Stimulated activated CD4-positive, alpha-beta T cell treated with anti-CD3 and anti-CD28 coated beads, Interleukin-1b, Interleukin-23, amount 100 ng/mL, for 48 hours (primary cell): ENCODE data around the gene SORCS2.

Experiments
- DNase-seq: peaks from one replicate; pipeline ENCODE4 v3.0.0-alpha.2; 2020

SORCS2 gene

GRCh38 chr4:7519638-7520376 lies 327.5 kb downstream of the SORCS2 start:
- DNase-seq, result no peak

GRCh38 chr4:7521666-7522065 lies 329.3 kb downstream of the SORCS2 start:
- no peak for DNase-seq

DNA sequence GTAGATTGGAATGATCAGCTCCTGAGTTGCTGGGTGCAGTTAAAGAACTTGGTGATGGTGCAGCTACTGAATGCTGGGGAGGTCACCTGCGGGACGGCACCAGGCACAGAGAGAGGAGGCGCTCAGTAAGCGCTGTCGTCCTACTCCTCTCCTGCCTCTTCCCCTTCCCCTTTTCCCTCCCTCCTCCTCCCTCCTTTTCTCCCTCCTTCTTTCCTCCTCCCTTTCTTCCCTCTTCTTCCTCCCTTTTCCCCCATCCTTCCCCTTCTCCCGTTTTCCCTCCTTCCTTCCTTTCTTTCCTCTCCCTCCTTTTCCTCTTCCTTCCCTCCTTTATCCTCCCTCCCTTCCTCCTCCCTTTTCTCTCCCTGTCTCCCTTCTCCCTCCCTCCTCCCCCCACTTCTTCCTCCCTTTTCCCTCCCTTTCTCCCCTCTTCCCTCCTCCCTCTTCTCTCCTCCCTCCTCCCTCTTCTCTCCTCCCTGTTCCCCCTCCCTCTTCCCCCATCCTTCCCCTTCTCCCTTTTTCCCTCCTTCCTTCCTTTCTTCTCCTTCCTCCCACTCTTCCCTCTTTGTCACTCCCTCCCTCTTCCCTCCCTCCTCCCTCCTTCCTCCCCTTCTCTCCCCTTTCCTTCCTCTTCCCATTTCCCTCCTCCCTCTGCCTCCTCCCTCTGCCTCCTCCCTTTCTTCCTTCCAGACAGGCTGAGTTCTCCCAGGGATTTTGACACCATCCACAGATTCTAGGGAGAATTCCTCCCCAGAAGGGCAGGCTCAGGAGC lies 330.3 kb downstream of the SORCS2 start:
- no peak for DNase-seq

DNA sequence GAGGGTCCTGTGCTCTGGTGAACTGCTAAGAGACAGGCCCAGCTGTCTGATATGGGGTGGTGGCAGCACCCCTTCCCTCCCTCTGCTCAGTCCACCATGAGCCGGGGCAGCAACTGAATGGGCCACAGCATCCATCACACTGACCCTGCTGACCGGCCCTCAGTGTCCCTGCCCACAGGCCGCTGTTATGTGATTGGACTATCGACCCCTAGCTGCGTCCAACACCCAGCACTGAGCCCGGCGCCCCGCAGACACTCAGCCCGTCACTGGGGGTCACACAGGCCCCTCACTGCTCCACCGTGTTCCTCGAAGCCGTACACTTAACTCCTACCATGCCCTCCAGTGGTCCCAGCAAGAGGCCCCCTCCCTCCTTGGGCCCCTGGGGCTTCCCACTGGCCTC lies 331.2 kb downstream of the SORCS2 start:
- DNase-seq, result no peak

- DNase-seq, result no peak
Measured at GRCh38 chr4:7524064-7524682, 331.8 kb downstream of the SORCS2 start.

- no peak for DNase-seq
Measured at GRCh38 chr4:7524843-7525242, 332.5 kb downstream of the SORCS2 start.

DNA sequence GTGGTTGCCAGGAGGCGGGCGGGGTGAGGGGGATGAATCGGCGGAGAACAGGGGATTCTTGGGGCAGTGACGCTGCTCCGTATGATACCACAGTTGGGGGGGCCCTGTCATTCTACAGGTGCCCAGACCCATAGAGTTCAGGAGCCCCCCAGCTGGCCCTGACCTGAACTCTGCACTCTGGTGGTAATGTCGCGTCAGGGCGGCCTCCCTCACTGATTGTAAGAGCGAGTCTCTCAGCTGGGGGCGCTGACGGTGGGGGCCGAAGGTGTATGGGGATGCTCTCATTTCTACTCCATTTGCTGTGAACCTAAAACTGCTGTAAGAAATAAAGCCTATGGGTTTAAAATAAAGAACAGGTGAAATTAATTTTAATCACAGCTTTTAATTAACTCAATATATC lies 334.2 kb downstream of the SORCS2 start:
- no peak for DNase-seq

- DNase-seq, result no peak
Measured at GRCh38 chr4:7526929-7527535, 334.7 kb downstream of the SORCS2 start.

- DNase-seq, result no peak
Measured at GRCh38 chr4:7529368-7530080, 337.2 kb downstream of the SORCS2 start.

DNA sequence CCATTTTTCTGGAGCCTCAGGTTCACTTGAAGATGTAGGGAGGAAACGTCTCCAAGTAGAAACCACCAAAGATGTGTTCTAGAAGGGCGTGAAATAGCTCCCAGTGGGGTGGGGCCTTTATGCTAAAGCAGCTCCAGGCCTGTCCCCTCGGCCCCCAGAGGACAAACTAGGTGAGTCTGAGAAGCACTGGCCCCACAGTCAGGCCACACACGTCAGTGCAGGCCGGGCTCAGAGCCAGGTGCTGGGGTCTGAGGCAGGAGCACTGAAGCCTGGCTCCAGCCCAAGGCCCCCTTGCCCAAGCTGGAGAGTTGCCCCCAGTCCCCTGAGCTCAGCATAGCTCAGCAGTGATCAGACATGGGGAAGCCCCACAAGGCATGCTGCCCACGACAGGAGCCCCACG lies 337.7 kb downstream of the SORCS2 start:
- DNase-seq, result no peak

DNA sequence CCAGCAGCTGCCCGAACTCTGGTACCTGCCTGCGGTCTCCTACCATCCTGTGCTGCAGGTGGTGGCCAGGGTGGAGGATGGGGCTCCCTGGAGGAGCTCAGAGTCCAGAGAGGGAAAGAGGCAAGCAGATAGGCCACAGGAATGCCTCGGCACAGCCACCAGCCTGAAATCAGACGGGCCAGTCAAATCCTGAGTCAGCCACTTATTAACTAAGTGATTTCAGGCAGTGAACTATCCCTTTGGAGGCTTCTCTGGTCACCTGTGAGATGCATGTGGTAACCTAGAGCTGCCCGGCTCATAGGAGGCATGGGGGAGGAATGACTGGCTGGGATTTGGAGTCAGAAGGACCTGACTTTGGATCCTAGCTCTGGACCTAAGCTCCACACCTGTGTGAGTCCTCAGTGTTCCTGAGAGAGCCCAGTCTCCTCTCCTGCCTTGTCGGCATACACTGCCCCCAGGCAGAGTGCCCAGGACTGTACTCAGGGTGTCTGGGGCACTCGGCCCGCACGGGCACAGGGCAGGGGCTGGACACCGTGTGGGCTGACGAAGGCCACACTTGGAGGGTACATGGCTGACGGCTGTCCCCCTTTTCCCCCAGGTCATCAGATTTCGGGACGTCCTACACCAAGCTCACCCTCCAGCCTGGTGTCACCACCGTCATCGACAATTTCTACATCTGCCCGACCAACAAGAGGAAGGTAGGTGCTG lies 338.7 kb downstream of the SORCS2 start:
- no peak for DNase-seq

DNA sequence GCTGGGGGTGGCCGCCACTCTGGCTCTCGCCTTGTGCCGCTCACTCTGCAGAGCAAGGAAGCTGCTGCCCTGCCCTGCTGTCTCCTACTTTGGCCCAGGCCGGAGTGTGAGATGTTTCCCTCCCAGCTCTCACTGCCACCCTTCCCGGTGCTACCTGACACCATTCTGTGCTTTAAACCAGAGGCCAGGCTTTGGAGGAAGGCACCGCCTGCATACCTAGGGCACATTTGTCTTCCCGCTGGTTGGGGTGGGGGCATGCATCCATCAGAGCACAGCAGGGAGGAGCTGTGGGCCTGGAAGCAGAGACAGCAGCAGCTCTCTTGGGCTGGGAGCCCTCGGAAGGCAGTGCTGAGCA lies 339.3 kb downstream of the SORCS2 start:
- DNase-seq, result no peak

DNA sequence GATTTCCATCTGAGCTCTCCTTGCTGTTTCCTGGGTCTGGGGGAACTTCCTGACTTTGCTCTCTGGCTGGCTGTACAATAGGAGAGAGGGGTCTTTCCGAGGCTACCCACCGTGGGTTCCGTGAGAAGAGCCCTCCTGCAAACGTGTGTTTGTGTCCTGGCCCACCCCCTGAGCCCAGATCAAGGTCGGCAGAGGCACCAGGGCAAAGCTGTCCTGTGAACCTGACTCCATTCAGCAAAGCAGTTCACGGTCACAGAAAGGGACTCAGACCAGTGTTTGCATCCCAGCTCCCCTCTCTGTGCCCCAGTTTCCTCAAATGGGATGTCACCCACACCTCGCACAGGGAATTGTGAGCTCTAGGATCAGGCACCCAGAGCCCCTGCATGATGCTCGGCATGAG lies 339.7 kb downstream of the SORCS2 start:
- DNase-seq, result no peak

DNA sequence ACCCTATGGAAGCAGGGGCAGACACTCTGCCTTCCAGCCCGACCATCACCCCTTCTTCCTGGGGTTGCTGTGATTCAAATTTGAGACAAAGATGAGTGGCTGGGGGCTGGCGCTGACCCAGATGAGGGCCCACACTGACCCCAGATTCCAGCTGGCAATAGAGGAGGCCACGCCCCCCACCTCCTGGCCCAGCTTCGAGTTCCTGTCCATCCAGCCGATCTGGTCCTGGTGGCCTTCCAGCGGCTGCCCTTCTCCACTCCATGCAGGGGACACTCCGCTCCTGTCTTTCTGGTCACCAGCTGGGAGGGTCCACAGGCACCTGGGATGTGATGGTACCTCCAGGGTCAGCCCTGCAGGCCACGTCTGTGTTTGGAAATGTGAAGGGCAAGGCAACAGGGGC lies 340.9 kb downstream of the SORCS2 start:
- DNase-seq, result no peak

DNA sequence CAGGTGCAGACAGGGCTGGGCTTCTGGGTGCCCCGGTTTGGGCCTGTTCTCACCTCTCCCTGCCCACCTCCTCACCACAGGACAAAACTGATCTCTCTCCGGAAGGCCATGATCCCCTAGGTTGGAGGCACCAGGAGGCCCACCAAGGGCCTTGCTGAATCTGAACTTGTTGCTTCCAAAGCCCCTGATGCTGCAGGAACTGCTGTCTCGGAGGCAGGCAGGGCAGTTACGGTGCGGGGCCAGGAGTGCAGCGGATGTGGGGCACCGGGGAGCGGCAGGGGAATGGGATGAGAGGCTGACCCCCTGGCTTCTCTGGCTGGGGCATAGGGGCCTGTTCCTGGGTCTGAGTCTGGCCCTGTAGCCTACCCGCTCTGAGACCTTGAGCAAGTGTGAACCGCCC lies 342.8 kb downstream of the SORCS2 start:
- no peak for DNase-seq

GRCh38 chr4:7535619-7536018 lies 343.3 kb downstream of the SORCS2 start:
- DNase-seq, result no peak

GRCh38 chr4:7536876-7537275 lies 344.5 kb downstream of the SORCS2 start:
- no peak for DNase-seq

GRCh38 chr4:7537853-7538400 lies 345.6 kb downstream of the SORCS2 start:
- no peak for DNase-seq

DNA sequence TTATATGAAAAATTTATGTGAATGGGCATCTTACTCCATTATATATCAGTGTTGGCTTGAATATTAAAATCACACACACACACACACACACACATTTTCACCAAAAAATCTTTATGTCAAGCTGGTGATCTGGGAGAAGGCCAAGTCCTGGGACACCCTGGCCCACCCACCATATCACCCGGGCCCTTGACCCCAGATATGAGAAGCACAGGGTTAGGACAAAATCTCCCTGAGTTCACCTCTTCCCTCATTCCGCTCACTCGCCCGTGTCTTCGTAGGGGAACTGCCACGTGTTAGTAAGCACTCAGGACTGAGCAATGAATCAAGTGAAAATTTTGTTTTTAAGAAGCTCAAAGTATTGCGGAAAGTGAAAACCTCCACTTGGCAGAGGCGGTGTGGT lies 346.2 kb downstream of the SORCS2 start:
- no peak for DNase-seq

- DNase-seq, result no peak
Measured at GRCh38 chr4:7539186-7539585, 346.8 kb downstream of the SORCS2 start.

DNA sequence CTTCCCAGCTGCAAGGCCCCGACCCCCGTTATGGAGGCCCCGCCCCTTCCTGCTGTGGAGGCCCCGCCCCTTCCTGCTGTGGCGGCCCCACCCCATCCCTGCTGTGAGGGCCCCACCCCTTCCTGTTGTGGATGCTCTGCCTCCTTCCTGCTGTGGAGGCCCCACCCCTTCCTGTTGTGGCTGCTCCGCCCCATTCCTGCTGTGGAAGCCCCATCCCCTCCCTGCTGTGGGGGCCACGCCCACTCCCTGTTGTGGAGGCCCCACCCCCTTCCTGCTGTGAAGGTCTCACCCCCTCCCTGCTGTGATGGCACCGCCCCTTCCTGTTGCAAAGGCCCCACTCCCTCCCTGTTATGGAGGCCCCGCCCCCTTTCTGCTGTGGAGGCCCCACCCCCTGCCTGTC lies 347.3 kb downstream of the SORCS2 start:
- DNase-seq, result peak; percentile 65

GRCh38 chr4:7540206-7540605 lies 347.9 kb downstream of the SORCS2 start:
- DNase-seq, result no peak
